Left lung (tissue), 10 donors: ENCODE results near the gene CHPF. TPM values are rescaled to one million over a fixed set of nuclear protein-coding genes. Genes with fewer than 3 reads are reported as not detected.

Experiments
- ATAC-seq: fragments of 200-7000 bp; cut with Tn5 transposase; one replicate; pipeline ENCODE4 v1.9.1; 2020; ENCODE audit warnings: moderate library complexity
- DNase-seq, 4 donors: peaks; one replicate each; pipeline ENCODE4 v3.0.0-alpha.2; 2013 to 2020
- H3K27ac ChIP-seq, 2 donors: fragments of 200-600 bp; sonication (generic) in 1 of 2; one replicate each; pipeline versions ENCODE4 v1.5.0 to v1.8.0; 2020 to 2021
- H3K27me3 ChIP-seq, 2 donors: fragments of 200-600 bp; sonication (generic) in 1 of 2; one replicate each; pipeline versions ENCODE4 v1.5.0 to v1.8.0; 2020 to 2021
- H3K36me3 ChIP-seq, 2 donors: fragments of 200-600 bp; sonication (generic) in 1 of 2; one replicate each; pipeline versions ENCODE4 v1.5.0 to v1.8.0; 2020 to 2021
- H3K4me1 ChIP-seq, 2 donors: fragments of 200-600 bp; one replicate each; pipeline ENCODE4 v1.8.0; 2021
- H3K4me3 ChIP-seq, 2 donors: fragments of 200-600 bp; sonication (generic) in 1 of 2; one replicate each; pipeline versions ENCODE4 v1.5.0 to v1.8.0; 2020 to 2021; ENCODE audit warnings: mild to moderate bottlenecking in 1 of 2
- H3K9me3 ChIP-seq, 2 donors: fragments of 200-600 bp; sonication (generic) in 1 of 2; one replicate each; pipeline versions ENCODE4 v1.5.0 to v1.8.0; 2020 to 2021
- CTCF ChIP-seq, 2 donors: fragments of 200-600 bp; sonication (generic) in 1 of 2; IDR thresholded peaks; one replicate each; pipeline versions ENCODE4 v1.5.0 to v1.8.0; 2021; ENCODE audit warnings: antibody characterized with exemption in 2 of 2
- intact Hi-C, 2 donors: fragments of 100-400 bp; cut with DNase I; formaldehyde crosslinking; loops; one replicate each; pipeline versions ENCODE4 v1.11.2 to v1.14.2; 2022
- polyA plus RNA-seq, 6 donors: library from polyadenylated mRNA; unstranded; fragments of 120-200 nt; gene quantifications; one replicate each; pipeline ENCODE4 v1.2.1, GENCODE V29; 2013; ENCODE audit not compliant: insufficient read length in 6 of 6
- total RNA-seq, 2 donors: library from RNA; stranded (reverse); fragmentation: NEBNext Ultra II Directional; extraction: Animal tissue kit (Norgen Biotek cat#: 25700); gene quantifications; one replicate each; pipeline ENCODE4 v1.2.1, GENCODE V29; 2021
- donor health status: DM: no; HTN: yes; CAD: no.
- donor health status: DM: no; HTN: no; CAD: no.

The CHPF gene
- total and polyA plus RNA-seq, 8 donors = 18.8 to 114 (median 28.0) TPM

DNA sequence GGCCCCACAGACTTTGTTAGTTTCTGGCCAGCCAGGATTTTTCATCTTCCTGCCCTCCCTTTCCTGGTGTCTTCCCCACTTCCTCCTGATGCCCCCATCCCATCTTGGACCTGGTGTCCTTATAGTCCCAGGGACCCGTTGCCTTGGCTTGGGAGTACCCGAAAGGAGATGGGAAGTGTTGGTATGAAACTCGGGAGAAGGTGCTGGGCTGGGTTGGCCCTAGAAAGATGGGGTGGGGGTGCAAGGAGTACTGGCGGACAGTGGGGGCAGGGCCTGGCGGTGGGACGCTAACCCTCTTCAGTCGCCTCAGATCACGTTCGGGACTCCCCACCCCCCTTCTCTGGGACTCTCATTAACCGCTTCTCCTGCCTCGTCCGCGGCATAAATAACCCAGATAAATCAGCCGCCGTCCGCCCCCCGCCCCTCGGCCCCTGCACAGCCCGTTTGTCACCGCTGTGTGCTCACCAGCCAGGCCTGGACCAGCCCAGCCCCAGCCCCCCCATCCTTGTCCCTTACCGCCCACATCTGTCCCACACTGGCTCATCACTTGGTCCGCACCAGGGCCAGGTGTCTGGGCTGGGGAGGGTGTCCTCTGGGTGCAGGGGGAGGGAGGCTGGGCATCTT is 33.0 kb downstream of the CHPF start:
- peak in 1 of 4 donors; percentile 54 for DNase-seq
- no peak for TF ChIP-seq CTCF (IDR thresholded peaks at IDR 0.05)
- Histone ChIP-seq H3K4me3 (no peak overlapping the region), H3K27ac (no peak overlapping the region), H3K9me3 (no peaks in the 10 kb centered on the region), H3K27me3 (peaks cover 39 to 79% of the 10 kb centered on the region in 2 donors), H3K4me1 (peaks cover 0 to 17% of the 10 kb centered on the region in 2 donors), H3K36me3 (peaks cover 0 to 26% of the 10 kb centered on the region in 2 donors)
- no peak for ATAC-seq
- intact Hi-C loops = no loop called here

DNA sequence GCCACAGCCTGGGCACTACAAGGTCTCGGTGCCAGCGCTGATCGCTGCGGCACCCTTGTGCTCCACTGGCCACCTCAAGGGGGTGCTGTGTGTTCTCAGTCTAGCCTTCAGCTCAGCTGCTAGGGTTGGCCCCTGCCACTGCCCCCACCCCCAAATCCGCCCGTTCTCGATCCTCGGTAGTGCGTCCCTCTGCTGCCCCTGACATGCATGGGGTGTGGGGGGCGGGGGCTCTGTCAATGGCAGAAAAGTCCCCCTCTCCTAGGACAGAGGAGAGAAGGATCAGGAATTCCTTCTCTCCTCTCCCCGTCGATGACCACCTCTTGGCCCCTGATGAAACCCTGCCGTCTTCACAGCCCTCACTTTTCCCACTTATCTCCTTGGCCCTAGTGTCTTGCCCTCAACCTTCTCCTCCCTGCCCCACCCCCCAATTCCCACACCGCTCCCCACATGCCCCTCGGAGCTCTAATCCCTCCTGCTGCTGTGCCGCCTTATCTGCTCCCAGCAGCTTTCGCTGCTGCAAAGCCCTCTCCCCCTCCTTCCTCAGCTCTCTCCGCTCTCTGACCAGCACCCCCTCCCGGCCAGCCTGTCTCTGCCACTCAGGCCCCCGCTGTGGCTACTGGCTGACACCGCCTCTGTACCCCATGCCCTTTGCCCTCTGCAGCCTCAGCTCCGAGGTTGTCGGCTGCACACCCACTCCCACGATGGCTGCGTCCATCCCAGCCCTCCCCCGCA is 33.7 kb downstream of the CHPF start:
- peaks cover 0 to 33% of the 10 kb centered on the region in 2 donors for H3K36me3 ChIP-seq
- H3K4me3 ChIP-seq = no peak overlapping the region
- peaks cover 36 to 72% of the 10 kb centered on the region in 2 donors for H3K27me3 ChIP-seq
- H3K9me3 ChIP-seq = no peaks in the 10 kb centered on the region
- H3K27ac ChIP-seq = no peak overlapping the region
- TF ChIP-seq CTCF (IDR thresholded peaks at IDR 0.05) = peak; percentile 35 to 50
- peak; percentile 84 for ATAC-seq
- intact Hi-C loops = no loop called here
- DNase-seq = peak; percentile 44 to 78 (median 54)
- peaks cover 0 to 17% of the 10 kb centered on the region in 2 donors for H3K4me1 ChIP-seq

GRCh38 chr2:219508971-219509779 is 34.4 kb downstream of the CHPF start:
- H3K27ac ChIP-seq = no peak overlapping the region
- H3K36me3 ChIP-seq = peaks cover 0 to 40% of the 10 kb centered on the region in 2 donors
- DNase-seq (peak in 1 of 4 donors; percentile 59), ATAC-seq (peak; percentile 6)
- H3K4me1 ChIP-seq = peaks cover 0 to 13% of the 10 kb centered on the region in 2 donors
- H3K9me3 ChIP-seq = no peaks in the 10 kb centered on the region
- TF ChIP-seq CTCF (IDR thresholded peaks at IDR 0.05) = no peak
- no peak overlapping the region for H3K4me3 ChIP-seq
- H3K27me3 ChIP-seq = peaks cover 29 to 64% of the 10 kb centered on the region in 2 donors
- intact Hi-C loops = no loop called here

GRCh38 chr2:219508444-219508734 is 35.2 kb downstream of the CHPF start:
- Histone ChIP-seq H3K4me3 (no peak overlapping the region), H3K27ac (no peak overlapping the region), H3K27me3 (peaks cover 21 to 56% of the 10 kb centered on the region in 2 donors), H3K9me3 (no peaks in the 10 kb centered on the region), H3K4me1 (peaks cover 0 to 11% of the 10 kb centered on the region in 2 donors), H3K36me3 (peaks cover 0 to 48% of the 10 kb centered on the region in 2 donors)
- DNase-seq (no peak), ATAC-seq (no peak)
- intact Hi-C loops = no loop called here
- TF ChIP-seq CTCF (IDR thresholded peaks at IDR 0.05) = no peak
